Activated CD8-positive, alpha-beta T cell treated with anti-CD3 and anti-CD28 coated beads for 36 hours (primary cell): ENCODE results near the gene EHBP1. TPM values are rescaled to one million over a fixed set of nuclear protein-coding genes. Genes with fewer than 3 reads are reported as not detected.

Experiments used
- ATAC-seq: fragments of 200-7000 bp; cut with Tn5 transposase; one replicate; pipeline ENCODE4 v1.10.0; 2021; ENCODE audit warnings: mild to moderate bottlenecking, moderate library complexity
- CTCF ChIA-PET: fragments of 350-600 bp; sonication (Branson Sonifier 250); formaldehyde crosslinking; loops from one replicate; lab custom pipeline; 2021; ENCODE audit warnings: antibody characterized with exemption; lab: Charles Lee
- POLR2A ChIA-PET: fragments of 350-600 bp; sonication (Branson Sonifier 250); formaldehyde crosslinking; loops from one replicate; lab custom pipeline; 2021; ENCODE audit warnings: antibody characterized with exemption; lab: Charles Lee
- DNase-seq: peaks from one replicate; pipeline ENCODE4 v3.0.0-alpha.2; 2020
- H3K27ac Mint-ChIP-seq: one replicate; pipeline ENCODE4 v1.8.0; 2021; ENCODE audit warnings: mild to moderate bottlenecking, mixed read lengths
- H3K27me3 Mint-ChIP-seq: one replicate; pipeline ENCODE4 v1.8.0; 2021; ENCODE audit warnings: mixed read lengths
- H3K36me3 Mint-ChIP-seq: one replicate; pipeline ENCODE4 v1.8.0; 2021; ENCODE audit warnings: low read depth, mixed read lengths
- H3K4me1 Mint-ChIP-seq: one replicate; pipeline ENCODE4 v1.8.0; 2021; ENCODE audit warnings: low read depth, mixed read lengths
- H3K4me3 Mint-ChIP-seq: one replicate; pipeline ENCODE4 v1.8.0; 2021; ENCODE audit warnings: mild to moderate bottlenecking, moderate library complexity, mixed read lengths
- H3K9me3 Mint-ChIP-seq: one replicate; pipeline ENCODE4 v1.8.0; 2021; ENCODE audit warnings: mixed read lengths
- CTCF ChIP-seq: fragments of 200-600 bp; IDR thresholded peaks from one replicate; pipeline ENCODE4 v1.8.0; 2022; ENCODE audit warnings: antibody characterized with exemption, mild to moderate bottlenecking
- intact Hi-C: fragments of 100-400 bp; cut with micrococcal nuclease; formaldehyde crosslinking; loops from one replicate; pipeline ENCODE4 v1.10.0; 2022
- total RNA-seq, 2 experiments: library from RNA; stranded (reverse); gene quantifications; one replicate each; pipeline ENCODE4 v1.2.3, GENCODE V29; 2021

EHBP1 gene
- total RNA-seq, 2 experiments from 2014 or later, result 24.1 to 24.3 TPM

GRCh38 chr2:63053081-63053888 is 347.8 kb downstream of the EHBP1 start:
- Mint-ChIP-seq H3K4me1 (peaks cover 64% of the 10 kb centered on the region), H3K9me3 (no peaks in the 10 kb centered on the region), H3K36me3 (no peaks in the 10 kb centered on the region), H3K4me3 (peak overlapping the region; percentile 42), H3K27me3 (peaks cover 86% of the 10 kb centered on the region), H3K27ac (no peak overlapping the region)
- CTCF ChIA-PET, result interaction anchor here (1.2 kb wide), 1 partner anchor 10 kb away, joined by 4 read pairs; no protein-coding TSS in a partner anchor
- ATAC-seq (no peak), DNase-seq (peak; percentile 24)
- no peak for TF ChIP-seq CTCF
- intact Hi-C loops, result no loop called here
- POLR2A ChIA-PET, result no interaction called here

DNA sequence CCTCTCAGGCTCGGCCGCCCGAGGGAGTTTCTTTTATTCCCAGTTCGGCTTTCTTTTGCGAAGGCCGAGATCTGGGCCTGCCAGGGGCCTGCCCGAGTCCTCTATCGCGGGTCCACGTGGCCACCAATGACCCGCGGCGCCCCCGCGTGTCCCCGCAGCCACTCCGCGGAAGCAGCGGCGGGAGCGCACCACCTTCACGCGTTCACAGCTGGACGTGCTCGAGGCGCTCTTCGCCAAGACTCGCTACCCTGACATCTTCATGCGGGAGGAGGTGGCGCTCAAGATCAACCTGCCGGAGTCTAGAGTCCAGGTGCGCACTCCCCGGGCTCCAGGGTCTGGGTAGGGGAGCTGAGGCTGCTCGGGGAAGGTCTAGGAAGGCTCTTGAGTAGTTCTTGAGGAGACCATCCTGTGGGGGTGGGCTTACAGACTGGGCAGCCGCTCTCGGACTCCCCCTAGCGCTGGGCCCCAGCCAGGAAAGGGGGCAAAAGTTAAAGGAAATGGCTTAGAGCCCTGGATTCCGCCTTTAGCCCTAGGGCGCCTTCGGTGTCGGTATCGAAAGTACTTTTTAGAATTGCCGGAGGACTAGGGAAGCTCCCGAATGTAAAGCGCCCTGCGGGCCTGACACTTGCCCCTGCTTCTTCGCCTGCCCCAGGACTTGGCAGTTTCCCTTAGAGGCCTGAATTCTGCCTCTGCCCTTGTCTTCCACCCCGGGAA is 348.5 kb downstream of the EHBP1 start:
- Mint-ChIP-seq H3K27ac (no peak overlapping the region), H3K9me3 (no peaks in the 10 kb centered on the region), H3K36me3 (no peaks in the 10 kb centered on the region), H3K4me1 (peaks cover 62% of the 10 kb centered on the region), H3K27me3 (peaks cover 84% of the 10 kb centered on the region), H3K4me3 (peak overlapping the region; percentile 42)
- TF ChIP-seq CTCF, result peak; percentile 60
- ATAC-seq (no peak), DNase-seq (peak; percentile 52)
- POLR2A ChIA-PET, result no interaction called here
- intact Hi-C loops, result no loop called here
- CTCF ChIA-PET, result no interaction called here

DNA sequence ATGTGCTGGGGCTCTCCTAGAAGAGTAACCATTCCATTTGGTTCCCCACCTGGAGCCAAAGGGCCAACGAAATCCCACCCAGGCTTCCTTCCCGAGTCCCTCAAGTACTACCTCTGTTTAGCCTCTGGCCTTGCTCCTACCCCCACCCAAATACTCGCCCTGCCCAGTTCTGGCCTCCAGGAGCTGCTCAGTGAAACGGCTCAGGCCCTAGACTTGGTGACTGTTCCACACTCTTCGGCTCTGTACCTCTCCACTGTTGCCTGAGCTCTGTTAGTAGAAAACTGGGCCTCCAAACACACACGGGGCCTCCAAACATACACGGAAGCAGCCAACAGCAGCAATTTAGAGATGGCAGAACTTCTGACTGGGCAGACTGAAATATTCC is 349.3 kb downstream of the EHBP1 start:
- no peak for TF ChIP-seq CTCF
- H3K9me3 Mint-ChIP-seq, result no peaks in the 10 kb centered on the region
- POLR2A ChIA-PET, result interaction anchor here (0.6 kb wide), 1 partner anchor 539 kb away, joined by 3 read pairs; no protein-coding TSS in a partner anchor
- CTCF ChIA-PET, result interaction anchor here (0.7 kb wide), 1 partner anchor 11 kb away, joined by 3 read pairs; no protein-coding TSS in a partner anchor
- no peaks in the 10 kb centered on the region for H3K36me3 Mint-ChIP-seq
- intact Hi-C loops, result no loop called here
- DNase-seq (no peak), ATAC-seq (no peak)
- H3K4me3 Mint-ChIP-seq, result peak overlapping the region; percentile 42
- H3K27me3 Mint-ChIP-seq, result peaks cover 80% of the 10 kb centered on the region
- H3K4me1 Mint-ChIP-seq, result peaks cover 55% of the 10 kb centered on the region
- no peak overlapping the region for H3K27ac Mint-ChIP-seq

GRCh38 chr2:63055226-63056106 is 350.0 kb downstream of the EHBP1 start:
- CTCF ChIA-PET, result interaction anchor here (0.7 kb wide), 1 partner anchor 11 kb away, joined by 3 read pairs; no protein-coding TSS in a partner anchor
- Mint-ChIP-seq H3K36me3 (no peaks in the 10 kb centered on the region), H3K4me1 (peaks cover 57% of the 10 kb centered on the region), H3K27me3 (peaks cover 84% of the 10 kb centered on the region), H3K4me3 (peak overlapping the region; percentile 24), H3K9me3 (peaks cover 1% of the 10 kb centered on the region), H3K27ac (no peak overlapping the region)
- intact Hi-C loops, result no loop called here
- DNase-seq, result peak; percentile 30
- no peak for TF ChIP-seq CTCF
- no peak for ATAC-seq
- POLR2A ChIA-PET, result interaction anchor here (0.6 kb wide), 1 partner anchor 539 kb away, joined by 3 read pairs; no protein-coding TSS in a partner anchor
